PFSK-1 (cell line): ENCODE results near the gene LPCAT3.

Source experiments
- TAF1 ChIP-seq: IDR thresholded peaks from 2 replicates; pipeline ENCODE4 v1.6.1; 2012; ENCODE audit warnings: low read length, control low read depth, borderline replicate concordance; ENCODE audit not compliant: insufficient read depth
- TF ChIP-seq, protein P1 (sequence below), 2 experiments: IDR thresholded peaks; 2 replicates each; pipeline versions ENCODE4 v1.6.1 to v1.8.0; 2011 to 2012; ENCODE audit warnings: low read depth in 2 of 2, low read length in 2 of 2, control low read depth in 1 of 2, inconsistent platforms in 1 of 2, mild to moderate bottlenecking in 1 of 2, moderate library complexity in 1 of 2; ENCODE audit not compliant: insufficient read depth in 1 of 2

DNA sequence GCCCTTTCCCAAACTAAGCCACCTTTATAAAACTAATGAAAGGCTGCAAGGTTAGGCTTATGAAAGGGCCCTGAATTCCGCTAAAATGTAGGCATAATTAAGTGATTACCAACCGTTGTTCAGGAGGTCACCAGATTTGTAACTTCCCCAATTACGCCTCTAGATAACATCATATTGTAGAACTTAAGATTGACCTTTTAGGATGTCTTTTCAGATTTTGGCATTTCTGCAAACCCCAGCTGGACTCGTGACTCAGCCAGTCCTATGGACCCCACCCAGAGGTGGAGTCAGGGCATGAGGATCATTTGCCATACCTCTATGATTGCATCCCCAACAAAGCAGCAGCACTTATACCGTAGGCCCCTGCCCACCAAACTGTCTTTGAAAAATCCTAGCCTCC is 3.7 kb upstream of the LPCAT3 start:
- TF ChIP-seq, protein P1, sequence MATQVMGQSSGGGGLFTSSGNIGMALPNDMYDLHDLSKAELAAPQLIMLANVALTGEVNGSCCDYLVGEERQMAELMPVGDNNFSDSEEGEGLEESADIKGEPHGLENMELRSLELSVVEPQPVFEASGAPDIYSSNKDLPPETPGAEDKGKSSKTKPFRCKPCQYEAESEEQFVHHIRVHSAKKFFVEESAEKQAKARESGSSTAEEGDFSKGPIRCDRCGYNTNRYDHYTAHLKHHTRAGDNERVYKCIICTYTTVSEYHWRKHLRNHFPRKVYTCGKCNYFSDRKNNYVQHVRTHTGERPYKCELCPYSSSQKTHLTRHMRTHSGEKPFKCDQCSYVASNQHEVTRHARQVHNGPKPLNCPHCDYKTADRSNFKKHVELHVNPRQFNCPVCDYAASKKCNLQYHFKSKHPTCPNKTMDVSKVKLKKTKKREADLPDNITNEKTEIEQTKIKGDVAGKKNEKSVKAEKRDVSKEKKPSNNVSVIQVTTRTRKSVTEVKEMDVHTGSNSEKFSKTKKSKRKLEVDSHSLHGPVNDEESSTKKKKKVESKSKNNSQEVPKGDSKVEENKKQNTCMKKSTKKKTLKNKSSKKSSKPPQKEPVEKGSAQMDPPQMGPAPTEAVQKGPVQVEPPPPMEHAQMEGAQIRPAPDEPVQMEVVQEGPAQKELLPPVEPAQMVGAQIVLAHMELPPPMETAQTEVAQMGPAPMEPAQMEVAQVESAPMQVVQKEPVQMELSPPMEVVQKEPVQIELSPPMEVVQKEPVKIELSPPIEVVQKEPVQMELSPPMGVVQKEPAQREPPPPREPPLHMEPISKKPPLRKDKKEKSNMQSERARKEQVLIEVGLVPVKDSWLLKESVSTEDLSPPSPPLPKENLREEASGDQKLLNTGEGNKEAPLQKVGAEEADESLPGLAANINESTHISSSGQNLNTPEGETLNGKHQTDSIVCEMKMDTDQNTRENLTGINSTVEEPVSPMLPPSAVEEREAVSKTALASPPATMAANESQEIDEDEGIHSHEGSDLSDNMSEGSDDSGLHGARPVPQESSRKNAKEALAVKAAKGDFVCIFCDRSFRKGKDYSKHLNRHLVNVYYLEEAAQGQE (IDR thresholded peaks at IDR 0.05; ENCODE audit: insufficient read depth in 1 of 2, low read depth in 2 of 2, low read length in 2 of 2): no peak
- TF ChIP-seq TAF1: no peak
